Mucosa of descending colon (tissue), 3 donors: ENCODE measurements around the gene GNAS-AS1. TPM values are rescaled to one million over a fixed set of nuclear protein-coding genes. Genes with fewer than 3 reads are reported as not detected.

Experiments used
- ATAC-seq: fragments of 200-7000 bp; cut with Tn5 transposase; one replicate; pipeline ENCODE4 v1.9.1; 2020; ENCODE audit warnings: mild to moderate bottlenecking, moderate library complexity
- DNase-seq, 3 donors: peaks; one replicate each; pipeline ENCODE4 v3.0.0-alpha.2; 2020
- H3K36me3 ChIP-seq: fragments of 200-600 bp; one replicate; pipeline ENCODE4 v1.8.0; 2021; ENCODE audit warnings: low read depth, mild to moderate bottlenecking
- H3K4me1 ChIP-seq: fragments of 200-600 bp; one replicate; pipeline ENCODE4 v1.8.0; 2021; ENCODE audit warnings: low read depth, mild to moderate bottlenecking
- H3K4me3 ChIP-seq: fragments of 200-600 bp; one replicate; pipeline ENCODE4 v1.8.0; 2021; ENCODE audit warnings: mild to moderate bottlenecking
- H3K9me3 ChIP-seq: fragments of 200-600 bp; one replicate; pipeline ENCODE4 v1.8.0; 2021; ENCODE audit warnings: mild to moderate bottlenecking
- intact Hi-C, 2 donors: fragments of 100-400 bp; cut with DNase I in 1 of 2; cut with micrococcal nuclease in 1 of 2; formaldehyde crosslinking; loops; one replicate each; pipeline versions ENCODE4 v1.11.0 to v1.11.1; 2022; cut with DNase I, micrococcal nuclease
- total RNA-seq, 3 donors: library from RNA; stranded (reverse); fragmentation: NEBNext Ultra II Directional in 2 of 3; extraction: Animal tissue kit (Norgen Biotek cat#: 25700) in 2 of 3; gene quantifications; one replicate each; pipeline versions ENCODE4 v1.2.1 to v1.2.4, GENCODE V29; 2021 to 2023
- TF ChIP-seq, protein P1 (sequence below): fragments of 200-600 bp; IDR thresholded peaks from one replicate; pipeline ENCODE4 v1.8.0; 2022; ENCODE audit warnings: antibody characterized with exemption, mild to moderate bottlenecking
- donor health status: DM: no; HTN: no; CAD: no; lungs with moderate emphysema.
- donor health status: DM: no; HTN: no; CAD: no.
- donor health status: DM: no; HTN: yes; CAD: no.

Gene GNAS-AS1
- total RNA-seq, 3 donors from 2014 or later = 0.54 to 1.4 (median 1.0) TPM

DNA sequence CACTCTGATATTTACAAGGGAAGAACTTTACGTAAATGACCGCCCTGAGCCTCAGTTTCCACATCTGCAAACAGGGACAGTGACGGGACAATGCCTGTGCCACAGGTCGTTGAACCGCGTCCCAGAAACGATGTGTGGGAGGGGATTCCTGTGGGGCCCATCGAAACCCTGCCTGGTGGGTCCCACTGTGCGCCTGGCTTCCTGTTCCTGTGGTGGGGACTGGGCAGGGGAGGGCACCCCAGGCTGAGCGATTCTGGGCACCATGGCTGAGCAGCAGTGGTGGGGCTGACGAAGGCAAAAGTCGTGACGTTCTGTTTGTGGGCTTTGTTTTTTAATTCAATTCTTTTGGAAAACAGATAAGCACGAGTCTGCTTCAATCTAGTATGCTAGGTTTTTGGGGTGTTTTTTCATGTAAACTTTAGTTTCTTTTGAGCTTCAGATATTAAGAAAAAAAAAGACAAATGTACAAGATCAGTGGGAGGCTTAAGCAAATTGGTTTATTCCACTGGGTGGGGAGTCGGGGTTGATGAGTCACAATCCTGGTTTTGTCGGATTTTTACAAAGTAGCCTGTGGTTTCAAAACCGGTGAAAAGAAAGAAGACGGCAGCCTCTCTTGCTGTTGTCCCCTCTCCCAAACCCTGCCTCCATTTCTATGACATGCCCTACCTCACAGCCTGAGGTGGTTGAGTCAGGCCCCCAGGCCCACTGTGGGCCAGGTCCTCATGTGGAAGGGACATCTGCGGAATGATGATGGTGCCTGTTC, 40.4 kb downstream of the GNAS-AS1 start:
- H3K9me3 ChIP-seq = no peaks in the 10 kb centered on the region
- H3K4me3 ChIP-seq = no peak overlapping the region
- no peak for DNase-seq
- TF ChIP-seq, protein P1, sequence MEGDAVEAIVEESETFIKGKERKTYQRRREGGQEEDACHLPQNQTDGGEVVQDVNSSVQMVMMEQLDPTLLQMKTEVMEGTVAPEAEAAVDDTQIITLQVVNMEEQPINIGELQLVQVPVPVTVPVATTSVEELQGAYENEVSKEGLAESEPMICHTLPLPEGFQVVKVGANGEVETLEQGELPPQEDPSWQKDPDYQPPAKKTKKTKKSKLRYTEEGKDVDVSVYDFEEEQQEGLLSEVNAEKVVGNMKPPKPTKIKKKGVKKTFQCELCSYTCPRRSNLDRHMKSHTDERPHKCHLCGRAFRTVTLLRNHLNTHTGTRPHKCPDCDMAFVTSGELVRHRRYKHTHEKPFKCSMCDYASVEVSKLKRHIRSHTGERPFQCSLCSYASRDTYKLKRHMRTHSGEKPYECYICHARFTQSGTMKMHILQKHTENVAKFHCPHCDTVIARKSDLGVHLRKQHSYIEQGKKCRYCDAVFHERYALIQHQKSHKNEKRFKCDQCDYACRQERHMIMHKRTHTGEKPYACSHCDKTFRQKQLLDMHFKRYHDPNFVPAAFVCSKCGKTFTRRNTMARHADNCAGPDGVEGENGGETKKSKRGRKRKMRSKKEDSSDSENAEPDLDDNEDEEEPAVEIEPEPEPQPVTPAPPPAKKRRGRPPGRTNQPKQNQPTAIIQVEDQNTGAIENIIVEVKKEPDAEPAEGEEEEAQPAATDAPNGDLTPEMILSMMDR = no peak
- no peaks in the 10 kb centered on the region for H3K36me3 ChIP-seq
- H3K4me1 ChIP-seq = no peaks in the 10 kb centered on the region
- no peak for ATAC-seq
- intact Hi-C loops = no loop called here

DNA sequence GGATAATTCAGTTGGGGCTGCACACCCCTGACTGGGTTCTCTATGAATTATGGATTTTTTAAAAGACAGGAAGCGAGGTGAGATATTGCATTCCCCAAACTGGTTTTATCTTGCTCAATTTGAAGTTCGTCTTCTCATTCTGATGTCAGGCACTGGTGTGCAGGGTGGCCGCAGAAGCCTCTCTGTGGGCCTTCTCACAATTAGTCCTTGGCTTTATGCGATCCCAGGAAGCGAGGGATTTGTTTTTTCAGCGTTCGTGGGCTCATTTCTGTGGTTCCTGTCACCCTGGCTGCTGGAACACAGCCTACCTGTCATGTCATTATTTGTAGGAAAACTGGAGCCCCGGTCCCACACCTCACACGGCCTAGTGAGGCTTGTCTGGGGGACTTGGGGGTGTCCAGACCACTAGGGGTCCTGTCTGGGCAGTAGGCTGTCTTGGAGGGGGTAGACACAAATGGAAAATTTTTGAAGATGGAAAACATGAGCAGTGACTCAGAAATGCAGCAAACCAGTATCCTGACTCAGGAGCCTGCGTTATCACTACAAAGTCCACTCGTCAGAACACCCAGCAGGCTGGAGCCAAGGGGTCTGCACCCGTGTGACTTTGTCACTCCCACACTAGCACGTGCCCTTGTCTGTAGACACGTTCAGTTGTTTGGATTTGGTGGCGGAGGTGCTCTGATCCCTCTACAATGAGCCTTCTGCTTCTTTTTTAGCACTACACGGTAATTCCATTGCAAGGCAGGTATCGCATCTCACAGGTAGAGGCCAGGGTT, 42.2 kb downstream of the GNAS-AS1 start:
- Histone ChIP-seq H3K4me1 (no peaks in the 10 kb centered on the region), H3K36me3 (no peaks in the 10 kb centered on the region), H3K4me3 (no peak overlapping the region), H3K9me3 (no peaks in the 10 kb centered on the region)
- no peak for DNase-seq
- TF ChIP-seq, protein P1 = no peak
- intact Hi-C loops = no loop called here
- ATAC-seq = no peak

DNA sequence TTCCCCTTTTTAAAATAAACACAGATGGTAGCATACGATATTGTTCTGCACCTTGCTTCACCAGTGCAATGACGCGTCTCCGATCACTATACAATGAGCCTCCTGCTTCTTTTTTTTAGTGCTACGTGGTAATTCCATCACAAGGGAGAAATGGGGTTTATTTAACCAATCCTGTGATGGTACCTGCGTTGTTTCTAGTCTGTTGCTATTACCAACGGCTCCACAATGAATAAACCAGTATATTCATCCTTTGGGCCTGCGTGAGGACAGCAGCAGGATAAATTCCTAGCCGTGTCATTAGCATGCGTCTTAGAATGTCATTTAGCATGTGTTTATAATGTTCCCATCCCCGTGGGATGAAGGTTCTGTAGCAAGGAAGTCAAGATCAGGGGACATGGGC, 42.9 kb downstream of the GNAS-AS1 start:
- intact Hi-C loops = no loop called here

DNA sequence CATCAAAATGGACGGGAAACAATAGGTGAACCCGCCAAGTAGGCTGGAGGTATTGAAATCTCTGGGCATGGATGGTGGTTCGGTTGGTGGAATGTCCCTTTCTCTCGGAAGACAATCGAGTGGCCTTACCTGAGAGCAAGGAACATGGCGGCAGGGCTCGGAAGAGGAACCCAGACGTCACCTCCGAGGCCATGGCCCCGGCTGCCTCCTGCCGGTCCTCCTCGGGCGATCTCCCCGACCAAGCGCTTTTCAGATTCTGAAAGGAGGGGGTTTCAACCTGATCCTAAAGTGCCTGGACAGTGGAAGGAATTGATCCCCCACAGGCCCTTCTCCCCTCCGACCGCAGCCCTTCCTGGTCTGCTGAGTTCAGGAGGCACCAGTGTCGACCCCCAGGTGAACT, 47.2 kb downstream of the GNAS-AS1 start:
- DNase-seq = no peak
- H3K4me3 ChIP-seq = no peak overlapping the region
- no peaks in the 10 kb centered on the region for H3K9me3 ChIP-seq
- H3K36me3 ChIP-seq = no peaks in the 10 kb centered on the region
- no peak for ATAC-seq
- TF ChIP-seq, protein P1 = no peak
- H3K4me1 ChIP-seq = no peaks in the 10 kb centered on the region
- intact Hi-C loops = no loop called here

More for the DNA sequence above, 42.9 kb downstream of the GNAS-AS1 start:
- TF ChIP-seq, protein P1 = no peak
- no peak overlapping the region for H3K4me3 ChIP-seq
- H3K36me3 ChIP-seq = no peaks in the 10 kb centered on the region
- no peaks in the 10 kb centered on the region for H3K9me3 ChIP-seq
- DNase-seq = no peak
- ATAC-seq = no peak
- H3K4me1 ChIP-seq = no peaks in the 10 kb centered on the region

DNA sequence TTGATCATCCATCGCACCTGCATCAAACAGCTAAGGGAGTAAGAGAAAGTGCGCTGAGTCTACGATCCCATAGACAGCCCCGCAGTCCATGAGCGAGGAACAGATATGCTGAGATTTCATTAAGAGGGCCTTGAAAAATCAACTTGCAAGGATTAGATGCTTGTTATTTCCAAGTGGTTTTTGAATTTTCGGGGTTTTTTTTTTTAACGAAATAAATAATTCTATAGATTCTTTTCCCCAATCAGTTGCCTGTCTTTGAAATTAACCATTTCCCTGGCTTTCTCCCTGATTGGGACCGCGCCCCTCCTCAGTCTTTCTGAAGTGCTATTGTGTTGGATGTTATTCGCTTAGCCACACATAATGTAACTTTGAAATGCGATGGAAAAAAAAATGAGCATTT, 48.6 kb downstream of the GNAS-AS1 start:
- Histone ChIP-seq H3K4me1 (no peaks in the 10 kb centered on the region), H3K4me3 (no peak overlapping the region), H3K9me3 (no peaks in the 10 kb centered on the region), H3K36me3 (no peaks in the 10 kb centered on the region)
- TF ChIP-seq, protein P1 = no peak
- ATAC-seq (no peak), DNase-seq (no peak)
- intact Hi-C loops = no loop called here
